Transverse colon (tissue), 4 donors: ENCODE measurements around the gene TECPR1.

ENCODE experiments used
- POLR2A ChIP-seq: fragments of 450-650 bp; IDR thresholded peaks from one replicate; pipeline ENCODE4 v1.6.1; 2016; ENCODE audit warnings: antibody characterized with exemption, mild to moderate bottlenecking, moderate library complexity
- POLR2AphosphoS5 ChIP-seq, 3 donors: sonication (generic); formaldehyde crosslinking; IDR thresholded peaks; one replicate each; pipeline ENCODE4 v1.6.1; 2016; ENCODE audit warnings: antibody characterized with exemption in 3 of 3
- TF ChIP-seq, protein P1 (sequence below), 5 experiments: fragments of 200-600 bp in 3 of 5; fragments of 450-650 bp in 2 of 5; sonication (generic) in 3 of 5; IDR thresholded peaks; 1 replicate in 2 of 5; 2 replicates in 3 of 5; pipeline ENCODE4 v1.5.1; 2016 to 2017; ENCODE audit warnings: antibody characterized with exemption in 5 of 5, inconsistent platforms in 3 of 5, mild to moderate bottlenecking in 2 of 5, moderate library complexity in 1 of 5

DNA sequence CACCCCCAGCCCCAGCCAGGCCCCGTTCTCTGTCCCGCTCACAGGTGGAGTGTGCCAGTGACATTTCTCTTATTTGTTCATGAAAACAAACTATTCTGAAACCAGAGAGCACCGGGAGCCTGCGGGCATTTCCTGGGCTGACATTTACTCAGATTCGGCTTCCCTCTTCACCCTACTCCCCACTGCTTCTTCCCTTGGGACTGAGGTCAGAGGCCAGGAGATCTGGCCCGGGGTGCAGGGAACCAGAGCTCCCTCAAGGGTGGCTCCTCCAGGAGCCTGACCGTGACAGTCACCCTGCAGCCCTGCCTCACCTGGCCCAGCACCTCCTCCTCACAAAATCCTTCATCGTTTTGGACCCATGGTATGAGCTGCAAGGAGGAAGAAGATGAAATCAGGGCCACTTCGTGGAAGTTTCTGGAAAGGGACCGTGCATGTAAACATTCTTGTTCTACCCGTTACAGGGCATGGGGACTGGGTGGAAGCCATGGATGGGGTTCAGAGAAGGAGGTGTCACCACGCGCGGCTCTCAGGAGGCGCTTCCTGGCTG, 28.6 kb downstream of the TECPR1 start:
- TF ChIP-seq, protein P1, sequence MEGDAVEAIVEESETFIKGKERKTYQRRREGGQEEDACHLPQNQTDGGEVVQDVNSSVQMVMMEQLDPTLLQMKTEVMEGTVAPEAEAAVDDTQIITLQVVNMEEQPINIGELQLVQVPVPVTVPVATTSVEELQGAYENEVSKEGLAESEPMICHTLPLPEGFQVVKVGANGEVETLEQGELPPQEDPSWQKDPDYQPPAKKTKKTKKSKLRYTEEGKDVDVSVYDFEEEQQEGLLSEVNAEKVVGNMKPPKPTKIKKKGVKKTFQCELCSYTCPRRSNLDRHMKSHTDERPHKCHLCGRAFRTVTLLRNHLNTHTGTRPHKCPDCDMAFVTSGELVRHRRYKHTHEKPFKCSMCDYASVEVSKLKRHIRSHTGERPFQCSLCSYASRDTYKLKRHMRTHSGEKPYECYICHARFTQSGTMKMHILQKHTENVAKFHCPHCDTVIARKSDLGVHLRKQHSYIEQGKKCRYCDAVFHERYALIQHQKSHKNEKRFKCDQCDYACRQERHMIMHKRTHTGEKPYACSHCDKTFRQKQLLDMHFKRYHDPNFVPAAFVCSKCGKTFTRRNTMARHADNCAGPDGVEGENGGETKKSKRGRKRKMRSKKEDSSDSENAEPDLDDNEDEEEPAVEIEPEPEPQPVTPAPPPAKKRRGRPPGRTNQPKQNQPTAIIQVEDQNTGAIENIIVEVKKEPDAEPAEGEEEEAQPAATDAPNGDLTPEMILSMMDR (IDR thresholded peaks at IDR 0.05): no peak
- TF ChIP-seq POLR2A (no peak), POLR2AphosphoS5 (IDR thresholded peaks at IDR 0.05) (no peak)
